HEK293 (cell line): ENCODE data around the gene NGRN.

Source experiments
- CTCF ChIA-PET: fragments of 350-600 bp; formaldehyde crosslinking; extraction: SDS; loops from one replicate; lab custom pipeline; 2021; ENCODE audit warnings: antibody characterized with exemption; lab: Yijun Ruan, JAX
- POLR2A ChIA-PET: fragments of 300-600 bp; formaldehyde crosslinking; extraction: SDS; loops from one replicate; lab custom pipeline; 2020; ENCODE audit warnings: antibody characterized with exemption, inconsistent platforms; lab: Yijun Ruan, JAX
- H3K27ac ChIP-seq: fragments of 200-500 bp; sonication (Bioruptor generic); 2 replicates; pipeline ENCODE4 v1.5.1; 2014; ENCODE audit warnings: low read depth, low read length, control low read depth, inconsistent platforms; ENCODE audit errors: extremely low read depth
- H3K36me3 ChIP-seq, 2 experiments: fragments of 200-500 bp in 1 of 2; sonication (Bioruptor generic) in 1 of 2; 1 replicate in 1 of 2; 2 replicates in 1 of 2; pipeline ENCODE4 v1.5.1; 2014 to 2017; ENCODE audit warnings: inconsistent platforms in 2 of 2, low read length in 2 of 2; ENCODE audit not compliant: control insufficient read depth in 2 of 2, insufficient read depth in 1 of 2
- H3K4me1 ChIP-seq: fragments of 200-500 bp; sonication (Bioruptor generic); 2 replicates; pipeline ENCODE4 v1.5.1; 2014; ENCODE audit warnings: mild to moderate bottlenecking, low read length, inconsistent platforms; ENCODE audit not compliant: control insufficient read depth, insufficient read depth
- H3K4me3 ChIP-seq: 2 replicates; pipeline ENCODE4 v1.5.1; 2011; ENCODE audit warnings: low read depth, mild to moderate bottlenecking, control low read depth, low read length, moderate library complexity
- H3K9me3 ChIP-seq: fragments of 200-500 bp; sonication (Bioruptor generic); 2 replicates; pipeline ENCODE4 v1.5.1; 2014; ENCODE audit warnings: low read depth, low read length, inconsistent platforms; ENCODE audit not compliant: control insufficient read depth, insufficient read depth
- BCL11B ChIP-seq: fragments of 450-650 bp; formaldehyde crosslinking; IDR thresholded peaks from 2 replicates; pipeline ENCODE4 v1.5.1; 2016; ENCODE audit warnings: low read depth, missing biosample characterization, missing genetic modification characterization
- KLF8 ChIP-seq: fragments of 450-650 bp; formaldehyde crosslinking; IDR thresholded peaks from 2 replicates; pipeline ENCODE4 v1.5.1; 2016; ENCODE audit warnings: missing biosample characterization, missing genetic modification characterization
- PATZ1 ChIP-seq: fragments of 450-650 bp; formaldehyde crosslinking; IDR thresholded peaks from 2 replicates; pipeline ENCODE4 v1.5.1; 2016; ENCODE audit warnings: missing biosample characterization, missing genetic modification characterization
- PRDM6 ChIP-seq: fragments of 450-650 bp; formaldehyde crosslinking; IDR thresholded peaks from 2 replicates; pipeline ENCODE4 v1.5.1; 2017; ENCODE audit warnings: missing biosample characterization, missing genetic modification characterization
- ZNF2 ChIP-seq: fragments of 450-650 bp; formaldehyde crosslinking; IDR thresholded peaks from 2 replicates; pipeline ENCODE4 v1.5.1; 2016; ENCODE audit warnings: missing biosample characterization, missing genetic modification characterization
- ZNF24 ChIP-seq: fragments of 450-650 bp; formaldehyde crosslinking; IDR thresholded peaks from 2 replicates; pipeline ENCODE4 v1.5.1; 2016; ENCODE audit warnings: missing biosample characterization, missing genetic modification characterization
- ZNF266 ChIP-seq: fragments of 450-650 bp; formaldehyde crosslinking; IDR thresholded peaks from 2 replicates; pipeline ENCODE4 v1.5.1; 2016; ENCODE audit warnings: missing biosample characterization, missing genetic modification characterization, low read depth
- ZNF426 ChIP-seq: fragments of 450-650 bp; formaldehyde crosslinking; IDR thresholded peaks from 2 replicates; pipeline ENCODE4 v1.5.1; 2017; ENCODE audit warnings: missing biosample characterization, missing genetic modification characterization, mild to moderate bottlenecking, inconsistent platforms, moderate library complexity
- ZNF473 ChIP-seq: fragments of 450-650 bp; formaldehyde crosslinking; IDR thresholded peaks from 2 replicates; pipeline ENCODE4 v1.5.1; 2017; ENCODE audit warnings: missing biosample characterization, missing genetic modification characterization
- ZNF561 ChIP-seq: fragments of 450-650 bp; IDR thresholded peaks from 2 replicates; pipeline ENCODE4 v1.5.1; 2018; ENCODE audit warnings: missing biosample characterization, missing genetic modification characterization, borderline replicate concordance
- ZNF610 ChIP-seq: fragments of 450-650 bp; formaldehyde crosslinking; IDR thresholded peaks from 2 replicates; pipeline ENCODE4 v1.5.1; 2016; ENCODE audit warnings: missing biosample characterization, missing genetic modification characterization, borderline replicate concordance
- ZNF626 ChIP-seq: fragments of 450-650 bp; sonication (Bioruptor Pico); formaldehyde crosslinking; IDR thresholded peaks from 2 replicates; pipeline ENCODE4 v1.5.1; 2018; ENCODE audit warnings: missing biosample characterization, missing genetic modification characterization, inconsistent platforms
- ZNF707 ChIP-seq: fragments of 450-650 bp; formaldehyde crosslinking; IDR thresholded peaks from 2 replicates; pipeline ENCODE4 v1.5.1; 2016; ENCODE audit warnings: missing biosample characterization, missing genetic modification characterization
- ZNF791 ChIP-seq: fragments of 450-650 bp; formaldehyde crosslinking; IDR thresholded peaks from 2 replicates; pipeline ENCODE4 v1.5.1; 2016; ENCODE audit warnings: missing biosample characterization, missing genetic modification characterization
- TF ChIP-seq, protein P1 (sequence below): fragments of 450-650 bp; formaldehyde crosslinking; IDR thresholded peaks from 2 replicates; pipeline ENCODE4 v1.5.1; 2016; ENCODE audit warnings: missing biosample characterization, missing genetic modification characterization
- TF ChIP-seq, protein P2 (sequence below): fragments of 450-650 bp; formaldehyde crosslinking; IDR thresholded peaks from 2 replicates; pipeline ENCODE4 v1.5.1; 2017; ENCODE audit warnings: missing biosample characterization, missing genetic modification characterization
- TF ChIP-seq, protein P3 (sequence below): fragments of 450-650 bp; formaldehyde crosslinking; conservative IDR thresholded peaks from 2 replicates; pipeline ENCODE4 v1.5.1; 2016; ENCODE audit warnings: low read depth, missing biosample characterization, missing genetic modification characterization
- TF ChIP-seq, protein P4 (sequence below): fragments of 450-650 bp; formaldehyde crosslinking; IDR thresholded peaks from 2 replicates; pipeline ENCODE4 v1.5.1; 2016; ENCODE audit warnings: missing biosample characterization, missing genetic modification characterization

Gene NGRN

DNA sequence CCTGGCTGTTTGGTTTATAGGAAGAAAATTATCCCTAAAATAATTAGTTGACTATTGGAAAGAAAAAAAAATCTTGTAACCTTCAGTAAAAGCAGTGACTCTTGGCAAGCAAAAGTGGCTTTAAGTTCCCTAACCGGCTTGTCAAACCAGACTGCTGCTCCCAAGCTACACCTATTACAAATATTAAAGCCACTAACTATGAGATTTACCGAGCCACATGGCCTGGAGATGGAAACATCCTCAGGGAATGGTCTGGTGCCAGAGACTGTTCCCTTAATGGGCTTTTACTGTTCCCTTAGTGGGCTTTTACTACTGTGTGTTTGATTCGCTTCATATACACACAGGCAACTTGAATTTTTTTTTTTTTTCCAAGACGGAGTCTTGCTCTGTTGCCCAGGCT, 50.7 kb downstream of the NGRN start:
- Histone ChIP-seq H3K36me3 (no peaks in the 10 kb centered on the region; a peak in 1 of 3 replicates), H3K9me3 (no peaks in the 10 kb centered on the region)
- TF ChIP-seq, protein P1, sequence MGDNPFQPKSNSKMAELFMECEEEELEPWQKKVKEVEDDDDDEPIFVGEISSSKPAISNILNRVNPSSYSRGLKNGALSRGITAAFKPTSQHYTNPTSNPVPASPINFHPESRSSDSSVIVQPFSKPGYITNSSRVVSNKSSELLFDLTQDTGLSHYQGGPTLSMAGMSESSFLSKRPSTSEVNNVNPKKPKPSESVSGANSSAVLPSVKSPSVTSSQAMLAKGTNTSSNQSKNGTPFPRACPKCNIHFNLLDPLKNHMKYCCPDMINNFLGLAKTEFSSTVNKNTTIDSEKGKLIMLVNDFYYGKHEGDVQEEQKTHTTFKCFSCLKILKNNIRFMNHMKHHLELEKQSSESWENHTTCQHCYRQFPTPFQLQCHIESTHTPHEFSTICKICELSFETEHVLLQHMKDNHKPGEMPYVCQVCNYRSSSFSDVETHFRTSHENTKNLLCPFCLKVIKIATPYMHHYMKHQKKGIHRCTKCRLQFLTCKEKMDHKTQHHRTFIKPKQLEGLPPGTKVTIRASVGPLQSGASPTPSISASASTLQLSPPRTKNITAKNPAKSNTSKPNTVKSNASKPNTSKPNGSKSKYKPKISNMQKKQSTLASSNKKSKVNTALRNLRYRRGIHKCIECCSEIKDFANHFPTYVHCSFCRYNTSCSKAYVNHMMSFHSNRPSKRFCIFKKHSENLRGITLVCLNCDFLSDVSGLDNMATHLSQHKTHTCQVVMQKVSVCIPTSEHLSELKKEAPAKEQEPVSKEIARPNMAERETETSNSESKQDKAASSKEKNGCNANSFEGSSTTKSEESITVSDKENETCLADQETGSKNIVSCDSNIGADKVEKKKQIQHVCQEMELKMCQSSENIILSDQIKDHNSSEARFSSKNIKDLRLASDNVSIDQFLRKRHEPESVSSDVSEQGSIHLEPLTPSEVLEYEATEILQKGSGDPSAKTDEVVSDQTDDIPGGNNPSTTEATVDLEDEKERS: no peak
- TF ChIP-seq PRDM6: no peak
- no peak for TF ChIP-seq ZNF707 (tag by site-specific recombination)
- TF ChIP-seq KLF8 (tag by site-specific recombination): no peak
- no peak for TF ChIP-seq PATZ1 (tag by site-specific recombination)
- TF ChIP-seq ZNF791 (tag by site-specific recombination): no peak
- TF ChIP-seq, protein P2, sequence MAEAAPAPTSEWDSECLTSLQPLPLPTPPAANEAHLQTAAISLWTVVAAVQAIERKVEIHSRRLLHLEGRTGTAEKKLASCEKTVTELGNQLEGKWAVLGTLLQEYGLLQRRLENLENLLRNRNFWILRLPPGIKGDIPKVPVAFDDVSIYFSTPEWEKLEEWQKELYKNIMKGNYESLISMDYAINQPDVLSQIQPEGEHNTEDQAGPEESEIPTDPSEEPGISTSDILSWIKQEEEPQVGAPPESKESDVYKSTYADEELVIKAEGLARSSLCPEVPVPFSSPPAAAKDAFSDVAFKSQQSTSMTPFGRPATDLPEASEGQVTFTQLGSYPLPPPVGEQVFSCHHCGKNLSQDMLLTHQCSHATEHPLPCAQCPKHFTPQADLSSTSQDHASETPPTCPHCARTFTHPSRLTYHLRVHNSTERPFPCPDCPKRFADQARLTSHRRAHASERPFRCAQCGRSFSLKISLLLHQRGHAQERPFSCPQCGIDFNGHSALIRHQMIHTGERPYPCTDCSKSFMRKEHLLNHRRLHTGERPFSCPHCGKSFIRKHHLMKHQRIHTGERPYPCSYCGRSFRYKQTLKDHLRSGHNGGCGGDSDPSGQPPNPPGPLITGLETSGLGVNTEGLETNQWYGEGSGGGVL (tag by site-specific recombination): no peak
- TF ChIP-seq, all 188 proteins: peak for 0
- ChIA-PET CTCF (interaction anchor here (0.7 to 6.7 kb wide), 7 partner anchors 10 to 569 kb away, joined by 3 to 56 read pairs (median 4); no protein-coding TSS in a partner anchor), POLR2A (interaction anchor here (0.6 kb wide), 1 partner anchor 81 kb away, joined by 3 read pairs; no protein-coding TSS in a partner anchor)
- Histone ChIP-seq H3K4me3 (no peak overlapping the region), H3K4me1 (peaks cover 7% of the 10 kb centered on the region; the same call in 1 of the 2 replicates), H3K27ac (no peak overlapping the region)

DNA sequence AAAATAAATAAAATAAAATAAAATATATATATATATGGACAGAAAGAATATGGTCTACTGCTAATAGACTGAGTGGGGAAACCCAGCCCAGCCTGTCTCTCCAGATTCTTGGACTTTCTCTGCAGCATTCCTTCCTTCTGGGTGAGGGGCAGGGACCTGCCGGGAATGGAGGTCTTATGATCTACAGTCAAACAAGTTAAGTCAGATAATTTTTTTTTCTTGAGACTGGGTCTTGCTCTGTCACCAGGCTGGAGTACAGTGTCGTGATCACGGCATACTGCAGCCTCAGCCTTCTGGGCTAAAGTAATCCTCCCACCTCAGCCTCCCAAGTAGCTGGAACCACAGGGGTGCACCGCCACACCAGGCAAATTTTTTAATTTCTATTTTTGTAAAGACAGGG, 53.1 kb downstream of the NGRN start:
- Histone ChIP-seq H3K4me3 (no peak overlapping the region), H3K27ac (no peak overlapping the region), H3K4me1 (peaks cover 12% of the 10 kb centered on the region; the same call in 1 of the 2 replicates), H3K9me3 (no peaks in the 10 kb centered on the region), H3K36me3 (no peaks in the 10 kb centered on the region; a peak in 1 of 3 replicates)
- ChIA-PET POLR2A (no interaction called here), CTCF (interaction anchor here (0.6 to 6.7 kb wide), 15 partner anchors 12 to 614 kb away, joined by 3 to 225 read pairs (median 5); partner anchors contain the start of gene HDDC3)
- TF ChIP-seq, protein P3, sequence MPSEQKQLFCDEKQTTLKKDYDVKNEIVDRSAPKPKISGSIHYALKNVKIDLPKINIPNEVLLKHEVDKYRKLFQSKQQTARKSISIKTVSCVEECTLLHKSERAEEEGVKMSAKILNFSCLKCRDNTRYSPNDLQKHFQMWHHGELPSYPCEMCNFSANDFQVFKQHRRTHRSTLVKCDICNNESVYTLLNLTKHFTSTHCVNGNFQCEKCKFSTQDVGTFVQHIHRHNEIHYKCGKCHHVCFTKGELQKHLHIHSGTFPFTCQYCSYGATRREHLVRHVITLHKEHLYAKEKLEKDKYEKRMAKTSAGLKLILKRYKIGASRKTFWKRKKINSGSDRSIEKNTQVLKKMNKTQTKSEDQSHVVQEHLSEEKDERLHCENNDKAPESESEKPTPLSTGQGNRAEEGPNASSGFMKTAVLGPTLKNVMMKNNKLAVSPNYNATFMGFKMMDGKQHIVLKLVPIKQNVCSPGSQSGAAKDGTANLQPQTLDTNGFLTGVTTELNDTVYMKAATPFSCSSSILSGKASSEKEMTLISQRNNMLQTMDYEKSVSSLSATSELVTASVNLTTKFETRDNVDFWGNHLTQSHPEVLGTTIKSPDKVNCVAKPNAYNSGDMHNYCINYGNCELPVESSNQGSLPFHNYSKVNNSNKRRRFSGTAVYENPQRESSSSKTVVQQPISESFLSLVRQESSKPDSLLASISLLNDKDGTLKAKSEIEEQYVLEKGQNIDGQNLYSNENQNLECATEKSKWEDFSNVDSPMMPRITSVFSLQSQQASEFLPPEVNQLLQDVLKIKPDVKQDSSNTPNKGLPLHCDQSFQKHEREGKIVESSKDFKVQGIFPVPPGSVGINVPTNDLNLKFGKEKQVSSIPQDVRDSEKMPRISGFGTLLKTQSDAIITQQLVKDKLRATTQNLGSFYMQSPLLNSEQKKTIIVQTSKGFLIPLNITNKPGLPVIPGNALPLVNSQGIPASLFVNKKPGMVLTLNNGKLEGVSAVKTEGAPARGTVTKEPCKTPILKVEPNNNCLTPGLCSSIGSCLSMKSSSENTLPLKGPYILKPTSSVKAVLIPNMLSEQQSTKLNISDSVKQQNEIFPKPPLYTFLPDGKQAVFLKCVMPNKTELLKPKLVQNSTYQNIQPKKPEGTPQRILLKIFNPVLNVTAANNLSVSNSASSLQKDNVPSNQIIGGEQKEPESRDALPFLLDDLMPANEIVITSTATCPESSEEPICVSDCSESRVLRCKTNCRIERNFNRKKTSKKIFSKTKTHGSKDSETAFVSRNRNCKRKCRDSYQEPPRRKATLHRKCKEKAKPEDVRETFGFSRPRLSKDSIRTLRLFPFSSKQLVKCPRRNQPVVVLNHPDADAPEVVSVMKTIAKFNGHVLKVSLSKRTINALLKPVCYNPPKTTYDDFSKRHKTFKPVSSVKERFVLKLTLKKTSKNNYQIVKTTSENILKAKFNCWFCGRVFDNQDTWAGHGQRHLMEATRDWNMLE (tag by site-specific recombination): no peak
- TF ChIP-seq ZNF473 (tag by site-specific recombination): no peak
- TF ChIP-seq ZNF2 (tag by site-specific recombination): no peak
- no peak for TF ChIP-seq ZNF266 (tag by site-specific recombination)
- TF ChIP-seq ZNF626: no peak
- TF ChIP-seq, protein P4, sequence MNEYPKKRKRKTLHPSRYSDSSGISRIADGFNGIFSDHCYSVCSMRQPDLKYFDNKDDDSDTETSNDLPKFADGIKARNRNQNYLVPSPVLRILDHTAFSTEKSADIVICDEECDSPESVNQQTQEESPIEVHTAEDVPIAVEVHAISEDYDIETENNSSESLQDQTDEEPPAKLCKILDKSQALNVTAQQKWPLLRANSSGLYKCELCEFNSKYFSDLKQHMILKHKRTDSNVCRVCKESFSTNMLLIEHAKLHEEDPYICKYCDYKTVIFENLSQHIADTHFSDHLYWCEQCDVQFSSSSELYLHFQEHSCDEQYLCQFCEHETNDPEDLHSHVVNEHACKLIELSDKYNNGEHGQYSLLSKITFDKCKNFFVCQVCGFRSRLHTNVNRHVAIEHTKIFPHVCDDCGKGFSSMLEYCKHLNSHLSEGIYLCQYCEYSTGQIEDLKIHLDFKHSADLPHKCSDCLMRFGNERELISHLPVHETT (tag by site-specific recombination): no peak
- TF ChIP-seq ZNF561 (tag by site-specific recombination): no peak
- no peak for TF ChIP-seq ZNF24
- no peak for TF ChIP-seq ZNF426 (tag by site-specific recombination)
- TF ChIP-seq BCL11B (tag by site-specific recombination): no peak
- TF ChIP-seq ZNF610 (tag by site-specific recombination): no peak
